Heart left ventricle (tissue), 16 donors: Measurements from ENCODE around the gene INF2. TPM values are rescaled to one million over a fixed set of nuclear protein-coding genes. Genes with fewer than 3 reads are reported as not detected.
"Not testable (repeated sequence)": the region's sequence is repeated elsewhere in the genome, so short reads cannot be mapped to it uniquely, and the experiment has no call there.

Experiments
- ATAC-seq, 4 donors: fragments of 200-7000 bp; cut with Tn5 transposase; one replicate each; pipeline ENCODE4 v1.9.1; 2020 to 2022; ENCODE audit warnings: moderate library complexity in 4 of 4, mild to moderate bottlenecking in 3 of 4, moderate number of reproducible peaks in 1 of 4
- DNase-seq, 5 donors: peaks; one replicate each; pipeline ENCODE4 v3.0.0-alpha.2; 2020
- H3K27ac ChIP-seq, 12 donors: fragments of 200-600 bp; sonication (generic) in 4 of 12; one replicate each; pipeline versions ENCODE4 v1.5.0 to v1.8.0; 2016 to 2022; ENCODE audit warnings: mild to moderate bottlenecking in 2 of 12
- H3K27me3 ChIP-seq, 9 donors: fragments of 200-600 bp; sonication (generic) in 2 of 9; one replicate each; pipeline versions ENCODE4 v1.5.1 to v1.8.0; 2016 to 2022; ENCODE audit warnings: mild to moderate bottlenecking in 3 of 9
- H3K36me3 ChIP-seq, 9 donors: fragments of 200-600 bp; sonication (generic) in 2 of 9; one replicate each; pipeline versions ENCODE4 v1.5.0 to v1.8.0; 2018 to 2022; ENCODE audit warnings: mild to moderate bottlenecking in 2 of 9
- H3K4me1 ChIP-seq, 12 donors: fragments of 200-600 bp; sonication (generic) in 4 of 12; one replicate each; pipeline versions ENCODE4 v1.5.0 to v1.8.0; 2016 to 2022; ENCODE audit warnings: mild to moderate bottlenecking in 3 of 12
- H3K4me3 ChIP-seq, 12 donors: fragments of 200-600 bp; sonication (generic) in 4 of 12; one replicate each; pipeline versions ENCODE4 v1.5.0 to v1.8.0; 2017 to 2022; ENCODE audit warnings: mild to moderate bottlenecking in 9 of 12, moderate library complexity in 4 of 12
- H3K9me3 ChIP-seq, 12 donors: fragments of 200-600 bp; sonication (generic) in 4 of 12; one replicate each; pipeline versions ENCODE4 v1.5.0 to v1.8.0; 2016 to 2022; ENCODE audit warnings: mild to moderate bottlenecking in 1 of 12
- POLR2A ChIP-seq, 2 donors: fragments of 450-650 bp; IDR thresholded peaks; one replicate each; pipeline ENCODE4 v1.6.1; 2017; ENCODE audit warnings: antibody characterized with exemption in 2 of 2, mild to moderate bottlenecking in 2 of 2, moderate library complexity in 2 of 2
- WGBS, 4 donors: extraction: QIAGEN DNeasy Blood & Tissue Kit in 2 of 4; methylation state at CpG; one replicate each; pipeline versions ENCODE4 v1.1.5 to v1.1.7; 2013 to 2018; 5-methylcytosine and 5-hydroxymethylcytosine counted together
- intact Hi-C, 10 donors: fragments of 100-400 bp; cut with DNase I; formaldehyde crosslinking; loops; one replicate each; pipeline versions ENCODE4 v1.11.1 to v1.14.2; 2022
- polyA plus RNA-seq, 2 donors: library from polyadenylated mRNA; stranded (reverse); fragments of 200-250 nt; gene quantifications; one replicate each; pipeline ENCODE4 v1.2.3, GENCODE V29; 2013
- total RNA-seq, 9 donors: library from RNA; depleted of rRNA in 2 of 9; stranded (reverse); fragments of >200 nt in 2 of 9; fragmentation: NEBNext Ultra II Directional in 3 of 9; extraction: Animal tissue kit (Norgen Biotek cat#: 25700) in 3 of 9; gene quantifications; one replicate each; pipeline versions ENCODE4 v1.1.0 to v1.2.4, GENCODE V29; 2016 to 2023
- TF ChIP-seq, protein P1 (sequence below), 12 donors: fragments of 200-600 bp; sonication (generic) in 4 of 12; IDR thresholded peaks; one replicate each; pipeline versions ENCODE4 v1.5.0 to v1.8.0; 2018 to 2022; ENCODE audit warnings: antibody characterized with exemption in 12 of 12, mild to moderate bottlenecking in 5 of 12
- donor health status: ischemic (EF 13 %, LVEDD 7.1; RV severe dilation, severe dysfunction).
- donor health status: healthy with polysubstance abuse.
- donor health status: DM: no; HTN: yes; CAD: no.
- donor health status: DM: no; HTN: no; CAD: no.
- donor health status: ischemic (EF 25% LVEDD 6.9; RV normal size, moderate dysfunction).
- donor health status: ischemic (EF 25% LVEDD 5.7; RV mildly dilated, moderate dysfunction).
- donor health status: healthy.
- donor health status: DM: yes; HTN: yes; CAD: no.
- donor health status: ischemic (EF 35%, LVEDD 5.7; RV mildly dilated, moderate dysfunction).
- donor health status: nonischemic (EF 11% LVEDD 7.7; RV severe dilation, severe dysfunction).
- donor health status: DM: yes; HTN: yes; CAD: no.
- donor health status: PGD.
- donor health status: ischemic (EF 29% LVEDD 5.4; RV normal size, mild dysfunction).
- donor health status: nonischemic (EF 23%, LVEDD 6.1; RV moderate dilation, normal function).

INF2 gene
- total and polyA plus RNA-seq, 11 donors = 26.0 to 58.9 (median 28.8) TPM

DNA sequence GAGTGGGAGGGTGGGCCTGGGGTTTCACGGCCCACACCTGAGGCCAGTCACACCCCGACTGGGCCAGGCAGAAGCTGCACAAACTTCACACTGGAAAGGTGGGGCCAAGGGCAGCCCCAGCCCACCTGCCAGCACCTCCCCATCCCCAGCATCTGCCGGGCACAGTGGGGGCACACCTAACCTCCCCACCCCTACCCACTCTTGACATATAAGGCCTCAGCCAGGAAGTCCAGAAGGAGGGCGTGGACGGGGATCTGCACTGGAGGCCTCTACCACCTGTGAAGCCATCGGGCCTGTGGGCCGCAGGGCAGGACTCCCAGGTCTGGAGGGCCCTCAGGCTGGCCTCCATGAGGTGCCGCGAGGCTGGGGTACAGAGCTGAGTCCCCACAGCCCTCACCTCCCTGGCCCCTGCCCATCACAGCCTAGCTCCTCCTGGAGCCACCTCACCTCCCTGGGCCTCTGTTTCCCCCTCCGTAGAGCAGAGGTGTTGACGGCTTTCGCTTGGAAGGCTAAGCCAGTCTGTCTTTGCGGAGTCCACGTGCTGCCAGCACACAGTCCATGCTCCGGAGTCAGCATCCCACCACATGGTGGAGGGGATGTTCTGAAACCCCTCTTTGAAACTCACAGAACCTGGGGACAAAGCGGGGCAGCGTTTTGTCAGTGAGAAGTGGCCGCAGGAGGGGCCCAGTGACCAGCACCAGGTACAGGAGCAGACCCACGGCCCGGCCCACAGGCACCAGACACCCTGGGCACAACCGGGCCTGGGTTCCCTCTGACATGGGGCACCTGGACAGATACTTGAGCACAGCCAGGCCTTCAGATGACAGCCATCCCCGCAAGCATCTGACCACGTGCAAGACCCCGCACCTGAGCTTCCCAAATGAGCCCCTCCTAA is 38.2 kb upstream of the INF2 start:
- peaks cover 0 to 7% (median 0%) of the 10 kb centered on the region in 12 donors for H3K9me3 ChIP-seq
- H3K27ac ChIP-seq = no peak overlapping the region
- H3K4me3 ChIP-seq = no peak overlapping the region
- H3K27me3 ChIP-seq = peaks cover 0 to 2% (median 0%) of the 10 kb centered on the region in 9 donors
- peaks cover 0 to 20% (median 14%) of the 10 kb centered on the region in 12 donors for H3K4me1 ChIP-seq
- 89 to 98% (median 93%) methylated on average over 9 to 24 of the region's 24 CpGs for WGBS, 4 donors
- intact Hi-C loops = loop anchor here in 9 of 10 donors (1.0 to 5.0 kb wide), 3 partner anchors 41 to 58 kb away; no protein-coding TSS in a partner anchor
- ATAC-seq (peak in 2 of 4 donors; percentile 12 to 16), DNase-seq (no peak)
- no peak for TF ChIP-seq POLR2A (IDR thresholded peaks at IDR 0.05)
- TF ChIP-seq, protein P1, sequence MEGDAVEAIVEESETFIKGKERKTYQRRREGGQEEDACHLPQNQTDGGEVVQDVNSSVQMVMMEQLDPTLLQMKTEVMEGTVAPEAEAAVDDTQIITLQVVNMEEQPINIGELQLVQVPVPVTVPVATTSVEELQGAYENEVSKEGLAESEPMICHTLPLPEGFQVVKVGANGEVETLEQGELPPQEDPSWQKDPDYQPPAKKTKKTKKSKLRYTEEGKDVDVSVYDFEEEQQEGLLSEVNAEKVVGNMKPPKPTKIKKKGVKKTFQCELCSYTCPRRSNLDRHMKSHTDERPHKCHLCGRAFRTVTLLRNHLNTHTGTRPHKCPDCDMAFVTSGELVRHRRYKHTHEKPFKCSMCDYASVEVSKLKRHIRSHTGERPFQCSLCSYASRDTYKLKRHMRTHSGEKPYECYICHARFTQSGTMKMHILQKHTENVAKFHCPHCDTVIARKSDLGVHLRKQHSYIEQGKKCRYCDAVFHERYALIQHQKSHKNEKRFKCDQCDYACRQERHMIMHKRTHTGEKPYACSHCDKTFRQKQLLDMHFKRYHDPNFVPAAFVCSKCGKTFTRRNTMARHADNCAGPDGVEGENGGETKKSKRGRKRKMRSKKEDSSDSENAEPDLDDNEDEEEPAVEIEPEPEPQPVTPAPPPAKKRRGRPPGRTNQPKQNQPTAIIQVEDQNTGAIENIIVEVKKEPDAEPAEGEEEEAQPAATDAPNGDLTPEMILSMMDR (IDR thresholded peaks at IDR 0.05) = no peak
- no peaks in the 10 kb centered on the region for H3K36me3 ChIP-seq

DNA sequence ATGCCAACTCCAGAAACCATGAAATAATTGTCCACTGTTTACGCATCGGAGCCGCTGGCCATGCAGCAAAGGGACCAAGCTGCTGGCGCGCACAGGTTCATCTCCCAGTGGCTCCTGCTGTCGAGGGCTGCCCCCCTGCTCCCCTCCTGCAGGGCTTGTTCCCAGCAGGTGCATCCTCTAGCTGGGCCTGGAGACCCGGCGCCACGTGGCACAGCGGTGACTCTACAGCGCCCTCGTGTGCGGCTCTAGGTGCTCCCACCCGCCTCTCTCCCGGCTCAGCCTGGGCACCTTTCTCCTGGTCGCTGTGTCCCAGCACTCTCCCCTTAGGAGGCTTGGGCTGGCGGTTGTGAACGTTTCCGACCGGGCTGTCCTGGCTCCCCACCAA is 37.5 kb upstream of the INF2 start:
- Histone ChIP-seq H3K36me3 (no peaks in the 10 kb centered on the region), H3K4me3 (no peak overlapping the region), H3K9me3 (peaks cover 0 to 7% (median 0%) of the 10 kb centered on the region in 12 donors), H3K4me1 (peaks cover 0 to 22% (median 16%) of the 10 kb centered on the region in 12 donors), H3K27me3 (peaks cover 0 to 2% (median 0%) of the 10 kb centered on the region in 9 donors), H3K27ac (no peak overlapping the region)
- TF ChIP-seq, protein P1 (IDR thresholded peaks at IDR 0.05) = no peak
- TF ChIP-seq POLR2A (IDR thresholded peaks at IDR 0.05) = no peak
- DNase-seq (no peak), ATAC-seq (no peak)
- intact Hi-C loops = loop anchor here in 5 of 10 donors (2.0 to 5.0 kb wide), 2 partner anchors 40 to 57 kb away; no protein-coding TSS in a partner anchor
- WGBS, 4 donors = 85 to 89% (median 87%) methylated on average over 8 to 20 of the region's 20 CpGs

DNA sequence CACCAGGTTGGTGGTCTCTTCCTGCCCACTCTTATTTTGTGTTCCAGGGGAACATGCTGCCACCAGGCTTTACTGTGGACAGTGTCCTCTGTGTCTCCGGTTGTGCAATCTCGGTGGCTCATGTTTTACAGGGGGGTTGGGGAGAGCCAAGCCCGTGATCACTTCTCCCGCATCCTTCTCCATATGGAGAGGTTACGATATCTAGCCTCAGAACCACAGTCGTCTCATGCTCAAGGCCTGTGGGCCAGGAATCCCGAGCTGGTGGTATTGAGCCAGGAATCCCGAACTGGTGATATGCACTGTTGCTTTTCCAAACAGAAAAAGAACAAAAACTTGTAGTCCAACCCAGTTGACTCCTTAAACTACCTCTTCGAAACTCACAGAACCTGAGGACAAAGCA is 37.0 kb upstream of the INF2 start:
- intact Hi-C loops = loop anchor here in 1 of 10 donors (5.0 kb wide), 1 partner anchor 40 kb away; no protein-coding TSS in a partner anchor
- Histone ChIP-seq H3K27me3 (peaks cover 0 to 2% (median 0%) of the 10 kb centered on the region in 9 donors), H3K4me3 (no peak overlapping the region), H3K4me1 (peaks cover 0 to 22% (median 15%) of the 10 kb centered on the region in 12 donors), H3K9me3 (peaks cover 0 to 7% (median 0%) of the 10 kb centered on the region in 12 donors), H3K27ac (no peak overlapping the region), H3K36me3 (no peaks in the 10 kb centered on the region)
- DNase-seq (no peak), ATAC-seq (no peak)
- WGBS, 4 donors = 95 to 97% (median 95%) methylated on average over 9 of the region's 9 CpGs
- TF ChIP-seq POLR2A (IDR thresholded peaks at IDR 0.05) = no peak
- TF ChIP-seq, protein P1 (IDR thresholded peaks at IDR 0.05) = no peak

DNA sequence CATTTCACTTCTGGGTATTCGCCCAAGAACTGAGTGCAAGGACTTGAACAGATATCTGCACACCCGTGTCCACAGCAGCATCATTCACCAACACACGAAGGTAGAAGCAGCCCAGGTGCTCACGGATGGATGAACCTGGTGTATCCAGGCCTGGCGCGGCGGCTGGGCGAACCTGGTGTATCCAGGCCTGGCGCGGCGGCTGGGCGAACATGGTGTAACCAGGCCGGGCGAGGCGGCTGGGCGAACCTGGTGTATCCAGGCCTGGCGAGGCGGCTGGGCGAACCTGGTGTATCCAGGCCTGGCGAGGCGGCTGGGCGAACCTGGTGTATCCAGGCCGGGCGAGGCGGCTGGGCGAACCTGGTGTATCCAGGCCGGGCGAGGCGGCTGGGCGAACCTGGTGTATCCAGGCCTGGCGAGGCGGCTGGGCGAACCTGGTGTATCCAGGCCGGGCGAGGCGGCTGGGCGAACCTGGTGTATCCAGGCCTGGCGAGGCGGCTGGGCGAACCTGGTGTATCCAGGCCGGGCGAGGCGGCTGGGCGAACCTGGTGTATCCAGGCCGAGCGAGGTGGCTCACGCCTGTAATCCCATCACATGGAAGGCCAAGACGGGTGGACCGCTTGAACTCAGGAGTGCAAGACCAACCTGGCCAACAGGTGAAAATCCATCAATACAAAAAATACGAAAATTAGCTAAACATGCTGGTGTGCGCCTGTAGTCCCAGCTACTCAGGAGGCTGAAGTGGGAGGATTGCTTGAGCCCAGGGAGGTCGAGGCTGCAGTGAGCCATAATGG is 36.1 kb upstream of the INF2 start:
- intact Hi-C loops = loop anchor here in 1 of 10 donors (5.0 kb wide), 1 partner anchor 39 kb away; no protein-coding TSS in a partner anchor
- not testable (repeated sequence) for H3K36me3 ChIP-seq, H3K27me3 ChIP-seq, H3K27ac ChIP-seq, ATAC-seq, H3K4me3 ChIP-seq, DNase-seq, H3K9me3 ChIP-seq
- 93 to 97% (median 96%) methylated on average over 51 to 52 of the region's 52 CpGs for WGBS, 4 donors
- peaks cover 0 to 22% (median 15%) of the 10 kb centered on the region in 12 donors for H3K4me1 ChIP-seq
